ENCODE measurements around the gene DCBLD2. TPM values are rescaled to one million over a fixed set of nuclear protein-coding genes. Genes with fewer than 3 reads are reported as not detected.

Gene DCBLD2
- polyA plus RNA-seq, 1 of the 3 experiments (the other 2 are of a cell fraction): 159 TPM

DNA sequence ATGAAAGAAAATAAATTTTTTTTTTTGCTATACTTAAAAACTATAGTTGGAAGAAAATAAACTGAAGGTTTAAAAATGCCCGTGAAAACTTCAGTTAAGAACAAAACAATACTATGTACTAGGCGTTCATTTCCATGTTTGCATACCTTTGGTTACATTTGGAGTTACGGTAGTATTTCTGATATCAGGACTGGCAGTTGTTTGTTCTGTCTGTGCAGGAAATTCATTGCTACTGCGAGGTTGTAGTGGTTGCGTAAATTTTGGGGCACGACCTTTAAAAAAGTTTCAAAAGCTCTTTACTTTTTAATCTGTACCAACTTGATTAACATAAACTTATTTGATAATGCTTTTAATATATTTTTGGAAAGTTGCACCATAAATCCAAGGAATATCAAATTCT lies 90.4 kb downstream of the DCBLD2 start:
- no peaks in the 10 kb centered on the region for H3K27me3 ChIP-seq (ENCODE audit: insufficient read depth)
- peaks cover 58% of the 10 kb centered on the region for H3K79me2 ChIP-seq (ENCODE audit: insufficient read depth)
- peaks cover 80% of the 10 kb centered on the region for H3F3A ChIP-seq (replicated peaks; ENCODE audit: insufficient read depth)
- no peak for TF ChIP-seq TAF1 (IDR thresholded peaks at IDR 0.05; ENCODE audit: borderline replicate concordance, low read depth, low read length)
- no peak for TF ChIP-seq JUND (IDR thresholded peaks at IDR 0.05)
- TF ChIP-seq, protein P1, sequence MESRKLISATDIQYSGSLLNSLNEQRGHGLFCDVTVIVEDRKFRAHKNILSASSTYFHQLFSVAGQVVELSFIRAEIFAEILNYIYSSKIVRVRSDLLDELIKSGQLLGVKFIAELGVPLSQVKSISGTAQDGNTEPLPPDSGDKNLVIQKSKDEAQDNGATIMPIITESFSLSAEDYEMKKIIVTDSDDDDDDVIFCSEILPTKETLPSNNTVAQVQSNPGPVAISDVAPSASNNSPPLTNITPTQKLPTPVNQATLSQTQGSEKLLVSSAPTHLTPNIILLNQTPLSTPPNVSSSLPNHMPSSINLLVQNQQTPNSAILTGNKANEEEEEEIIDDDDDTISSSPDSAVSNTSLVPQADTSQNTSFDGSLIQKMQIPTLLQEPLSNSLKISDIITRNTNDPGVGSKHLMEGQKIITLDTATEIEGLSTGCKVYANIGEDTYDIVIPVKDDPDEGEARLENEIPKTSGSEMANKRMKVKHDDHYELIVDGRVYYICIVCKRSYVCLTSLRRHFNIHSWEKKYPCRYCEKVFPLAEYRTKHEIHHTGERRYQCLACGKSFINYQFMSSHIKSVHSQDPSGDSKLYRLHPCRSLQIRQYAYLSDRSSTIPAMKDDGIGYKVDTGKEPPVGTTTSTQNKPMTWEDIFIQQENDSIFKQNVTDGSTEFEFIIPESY (IDR thresholded peaks at IDR 0.05; ENCODE audit: borderline replicate concordance, low read depth): no peak
- H4K20me1 ChIP-seq (ENCODE audit: insufficient read depth): peaks cover 40% of the 10 kb centered on the region
- H3K4me1 ChIP-seq (ENCODE audit: control insufficient read depth in 1 of 2, insufficient read depth in 2 of 2, low read depth in 1 of 2, low read length in 1 of 2): peaks cover 5 to 7% of the 10 kb centered on the region in 2 experiments; a peak in 3 of 4 replicates
- no peak overlapping the region for H3K4me2 ChIP-seq
- H3K9ac ChIP-seq: no peak overlapping the region
- WGBS (ENCODE audit: low lambda C conversion rate): 90% methylated on average over 6 of the region's 6 CpGs
- H3K9me2 ChIP-seq: no peaks in the 10 kb centered on the region
- DNase-seq: no peak
- no peaks in the 10 kb centered on the region for H3K9me3 ChIP-seq
- CTCF ChIA-PET: interaction anchor here (1.0 to 10.1 kb wide), 5 partner anchors 10 to 208 kb away, joined by 3 to 197 read pairs (median 4); no protein-coding TSS in a partner anchor
- 0 out of 4 replicates have a peak overlapping the region, but pooled peaks of 1 of the 2 experiments have one; percentile 7 for H3K27ac ChIP-seq (ENCODE audit: low read depth in 2 of 2, low read length in 1 of 2)
- no peak overlapping the region for H2AFZ ChIP-seq (ENCODE audit: low read depth)
- H3K4me3 ChIP-seq (ENCODE audit: low read depth in 2 of 2, low read length in 1 of 2): no peak overlapping the region
- POLR2A ChIA-PET: no interaction called here
- H3K36me3 ChIP-seq (replicated peaks in 1 of 2; ENCODE audit: control insufficient read depth in 1 of 2, insufficient read depth in 2 of 2, low read length in 1 of 2): peaks cover 78 to 94% of the 10 kb centered on the region in 2 experiments

- H3K4me3 ChIP-seq (ENCODE audit: low read depth in 2 of 2, low read length in 1 of 2): no peak overlapping the region
- peaks cover 84 to 97% of the 10 kb centered on the region in 2 experiments for H3K36me3 ChIP-seq (replicated peaks in 1 of 2; ENCODE audit: control insufficient read depth in 1 of 2, insufficient read depth in 2 of 2, low read length in 1 of 2)
- peaks cover 83% of the 10 kb centered on the region for H3F3A ChIP-seq (replicated peaks; ENCODE audit: insufficient read depth)
- H3K9ac ChIP-seq: no peak overlapping the region
- H3K27me3 ChIP-seq (ENCODE audit: insufficient read depth): no peaks in the 10 kb centered on the region
- peaks cover 30% of the 10 kb centered on the region; the same call in 1 of the 2 replicates for H4K20me1 ChIP-seq (ENCODE audit: insufficient read depth)
- H3K4me1 ChIP-seq (ENCODE audit: control insufficient read depth in 1 of 2, insufficient read depth in 2 of 2, low read depth in 1 of 2, low read length in 1 of 2): peaks cover 0 to 5% of the 10 kb centered on the region in 2 experiments; a peak in 3 of 4 replicates
- DNase-seq: no peak
- POLR2A ChIA-PET: no interaction called here
- CTCF ChIA-PET: interaction anchor here (10.1 kb wide), 1 partner anchor 207 kb away, joined by 197 read pairs; no protein-coding TSS in a partner anchor
- no peak overlapping the region for H2AFZ ChIP-seq (ENCODE audit: low read depth)
- H3K9me3 ChIP-seq: no peaks in the 10 kb centered on the region
- no peak for TF ChIP-seq EZH2phosphoT487 (IDR thresholded peaks at IDR 0.05; ENCODE audit: borderline replicate concordance, low read depth)
- no peak for TF ChIP-seq ELF1 (IDR thresholded peaks at IDR 0.05)
- TF ChIP-seq, protein P2, sequence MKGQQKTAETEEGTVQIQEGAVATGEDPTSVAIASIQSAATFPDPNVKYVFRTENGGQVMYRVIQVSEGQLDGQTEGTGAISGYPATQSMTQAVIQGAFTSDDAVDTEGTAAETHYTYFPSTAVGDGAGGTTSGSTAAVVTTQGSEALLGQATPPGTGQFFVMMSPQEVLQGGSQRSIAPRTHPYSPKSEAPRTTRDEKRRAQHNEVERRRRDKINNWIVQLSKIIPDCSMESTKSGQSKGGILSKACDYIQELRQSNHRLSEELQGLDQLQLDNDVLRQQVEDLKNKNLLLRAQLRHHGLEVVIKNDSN (IDR thresholded peaks at IDR 0.05; ENCODE audit: borderline replicate concordance, low read depth): no peak
- no peak for TF ChIP-seq USF2 (IDR thresholded peaks at IDR 0.05; ENCODE audit: borderline replicate concordance, low read depth, low read length)
- no peak for TF ChIP-seq TEAD4 (IDR thresholded peaks at IDR 0.05; ENCODE audit: borderline replicate concordance, insufficient read depth)
- TF ChIP-seq SMC3 (IDR thresholded peaks at IDR 0.05; ENCODE audit: low read depth, low read length): no peak
- no peak for TF ChIP-seq RCOR1 (IDR thresholded peaks at IDR 0.05; ENCODE audit: low read length)
- TF ChIP-seq TCF12 (IDR thresholded peaks at IDR 0.05): no peak
- TF ChIP-seq MEF2A (IDR thresholded peaks at IDR 0.05; ENCODE audit: borderline replicate concordance, low read depth): no peak
- TF ChIP-seq YY1 (IDR thresholded peaks at IDR 0.05; ENCODE audit: low read depth): no peak
- no peak for TF ChIP-seq PBX3 (IDR thresholded peaks at IDR 0.05)
- no peak for TF ChIP-seq RAD21 (IDR thresholded peaks at IDR 0.05; ENCODE audit: low read length)
- TF ChIP-seq, protein P3, sequence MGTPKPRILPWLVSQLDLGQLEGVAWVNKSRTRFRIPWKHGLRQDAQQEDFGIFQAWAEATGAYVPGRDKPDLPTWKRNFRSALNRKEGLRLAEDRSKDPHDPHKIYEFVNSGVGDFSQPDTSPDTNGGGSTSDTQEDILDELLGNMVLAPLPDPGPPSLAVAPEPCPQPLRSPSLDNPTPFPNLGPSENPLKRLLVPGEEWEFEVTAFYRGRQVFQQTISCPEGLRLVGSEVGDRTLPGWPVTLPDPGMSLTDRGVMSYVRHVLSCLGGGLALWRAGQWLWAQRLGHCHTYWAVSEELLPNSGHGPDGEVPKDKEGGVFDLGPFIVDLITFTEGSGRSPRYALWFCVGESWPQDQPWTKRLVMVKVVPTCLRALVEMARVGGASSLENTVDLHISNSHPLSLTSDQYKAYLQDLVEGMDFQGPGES (IDR thresholded peaks at IDR 0.05; ENCODE audit: low read depth, low read length): no peak
- TF ChIP-seq, protein P1 (IDR thresholded peaks at IDR 0.05; ENCODE audit: borderline replicate concordance, low read depth): no peak
- WGBS (ENCODE audit: low lambda C conversion rate): 74% methylated on average over 3 of the region's 3 CpGs
- H3K9me2 ChIP-seq: no peaks in the 10 kb centered on the region
- no peak overlapping the region for H3K4me2 ChIP-seq
- H3K79me2 ChIP-seq (ENCODE audit: insufficient read depth): peaks cover 50% of the 10 kb centered on the region; the same call in 1 of the 2 replicates
- H3K27ac ChIP-seq (ENCODE audit: low read depth in 2 of 2, low read length in 1 of 2): peak overlapping the region; percentile 8 to 9; a peak in 1 of 4 replicates
Observed at GRCh38 chr3:98809557-98809956, 91.9 kb downstream of the DCBLD2 start.
